ENCODE results near the gene SRPK1.

SRPK1 gene

DNA sequence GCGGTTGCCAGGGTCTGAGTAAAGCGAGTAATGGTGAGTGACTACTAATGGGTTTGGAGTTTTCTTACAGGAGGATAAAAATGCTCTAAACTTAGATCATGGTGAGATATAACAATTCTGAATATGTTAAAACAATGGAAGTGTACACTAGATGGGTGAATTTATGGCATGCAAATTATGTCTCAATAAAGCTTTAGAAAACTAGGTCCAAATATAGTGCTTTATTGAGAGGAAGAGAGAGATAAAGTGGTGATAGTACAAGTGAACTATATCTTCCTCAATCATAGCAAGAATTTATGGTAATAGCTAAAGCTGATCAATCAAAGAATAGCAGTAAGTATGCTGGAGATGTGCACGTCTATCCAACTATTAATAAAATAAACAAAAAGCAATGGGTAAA lies 23.9 kb downstream of the SRPK1 start:
- no peak for DNase-seq

DNA sequence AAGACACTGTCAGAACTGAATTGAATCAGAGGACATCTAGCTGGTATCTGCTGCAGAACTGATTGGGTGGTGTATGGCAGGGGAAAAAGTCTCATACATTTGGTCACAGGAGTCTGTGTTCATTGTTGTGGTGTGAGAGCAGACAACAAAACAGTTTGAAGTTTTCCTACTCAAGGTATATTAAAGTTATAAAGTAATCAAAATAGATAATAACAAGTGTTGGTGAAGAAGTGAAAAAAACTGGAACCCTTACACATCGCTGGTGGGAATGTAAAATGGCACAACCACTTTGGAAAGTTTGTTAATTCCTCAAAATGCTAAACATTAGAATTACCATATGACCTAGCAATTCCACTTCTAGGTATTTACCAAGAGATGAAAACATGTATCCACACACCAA lies 24.7 kb downstream of the SRPK1 start:
- no peak for DNase-seq

DNA sequence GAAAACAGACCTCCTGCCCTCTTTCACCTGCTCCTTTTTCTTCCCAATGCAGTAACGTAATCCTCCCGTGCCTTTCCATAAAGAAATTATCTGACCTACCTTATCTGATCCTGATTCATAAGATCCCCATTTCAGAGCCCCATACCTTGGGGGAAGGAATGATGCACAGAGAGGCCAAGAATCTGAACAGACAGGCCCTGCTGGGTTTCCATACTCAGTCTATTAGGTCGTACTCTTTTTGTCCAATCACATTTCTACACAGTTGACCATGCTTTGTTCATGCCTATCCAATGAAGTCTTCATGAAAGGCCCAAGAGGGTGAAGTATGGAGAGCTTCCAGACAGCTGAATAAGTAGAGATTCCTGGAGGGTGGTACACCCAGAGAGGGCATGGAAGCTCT lies 25.3 kb downstream of the SRPK1 start:
- DNase-seq: no peak

DNA sequence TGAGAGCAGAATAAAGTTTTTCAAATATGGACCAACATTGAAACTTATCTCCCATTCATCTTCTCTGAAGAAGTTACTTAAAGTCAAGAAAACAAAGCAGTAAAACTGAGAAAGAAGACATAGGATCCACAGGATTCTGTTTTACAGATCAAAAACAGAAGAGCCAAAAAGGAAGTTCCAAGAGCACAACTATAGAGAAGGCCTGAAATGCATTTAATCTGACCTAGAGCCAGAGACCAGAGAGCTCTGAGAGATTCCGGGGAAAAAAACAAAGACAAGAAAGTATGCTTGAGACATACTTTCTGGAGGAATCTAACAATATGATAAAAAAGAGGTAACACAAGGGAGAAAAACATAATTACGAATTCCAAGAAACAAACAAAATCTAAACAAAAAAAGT lies 26.1 kb downstream of the SRPK1 start:
- no peak for DNase-seq

DNA sequence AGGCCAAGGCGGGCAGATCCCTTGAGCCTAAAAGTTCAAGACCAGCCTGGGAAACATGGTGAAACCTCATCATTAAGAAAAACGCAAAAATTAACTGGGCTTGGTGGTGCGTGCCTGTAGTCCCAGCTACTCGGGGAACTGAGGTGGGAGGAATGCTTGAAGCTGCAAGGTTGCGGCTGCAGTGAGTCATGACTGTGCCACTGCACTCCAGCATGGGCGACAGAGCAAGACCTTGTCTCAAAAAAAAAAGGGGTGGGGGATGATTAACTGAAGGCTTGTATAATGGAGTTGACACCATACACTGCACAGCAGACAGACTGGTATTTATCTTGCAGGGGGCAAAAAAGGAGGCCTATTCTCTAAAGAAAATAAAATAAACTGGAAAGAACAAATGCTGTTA lies 27.7 kb downstream of the SRPK1 start:
- no peak for DNase-seq

DNA sequence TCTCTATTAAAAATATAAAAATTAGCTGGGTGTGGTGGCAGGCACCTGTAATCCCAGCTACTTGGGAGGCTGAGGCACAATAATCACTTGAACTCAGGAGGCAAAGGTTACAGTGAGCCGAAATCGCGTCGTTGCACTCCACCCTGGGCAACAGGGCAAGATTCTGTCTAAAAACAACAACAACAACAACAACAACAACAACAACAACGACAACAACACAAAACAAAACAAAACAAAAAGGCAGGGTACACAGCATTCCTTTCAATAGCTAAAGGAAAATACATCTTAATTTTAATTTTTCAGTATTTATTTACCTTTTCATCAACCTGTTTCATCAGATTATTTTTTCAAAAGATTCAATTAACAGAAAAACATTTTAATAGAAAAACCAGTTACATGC lies 28.4 kb downstream of the SRPK1 start:
- DNase-seq: no peak

DNA sequence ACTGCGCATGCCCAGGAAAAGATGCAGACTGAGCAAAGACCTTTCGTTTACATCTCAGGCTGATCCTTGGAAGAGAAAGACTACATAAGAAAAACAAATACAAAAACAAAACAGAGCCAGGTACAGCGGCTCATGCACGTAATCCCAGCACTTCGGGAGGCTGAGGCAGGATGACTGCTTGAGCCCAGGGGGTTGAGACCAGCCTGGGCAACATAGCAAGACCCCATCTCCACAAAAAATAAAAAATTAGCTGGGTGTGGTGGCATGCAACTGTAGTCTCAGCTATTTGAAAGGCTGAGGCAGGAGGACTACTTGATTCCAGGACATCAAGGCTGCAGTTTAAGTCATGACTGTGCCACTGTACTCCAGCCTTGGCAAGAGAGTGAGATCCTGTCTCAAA lies 41.7 kb downstream of the SRPK1 start:
- DNase-seq: no peak

DNA sequence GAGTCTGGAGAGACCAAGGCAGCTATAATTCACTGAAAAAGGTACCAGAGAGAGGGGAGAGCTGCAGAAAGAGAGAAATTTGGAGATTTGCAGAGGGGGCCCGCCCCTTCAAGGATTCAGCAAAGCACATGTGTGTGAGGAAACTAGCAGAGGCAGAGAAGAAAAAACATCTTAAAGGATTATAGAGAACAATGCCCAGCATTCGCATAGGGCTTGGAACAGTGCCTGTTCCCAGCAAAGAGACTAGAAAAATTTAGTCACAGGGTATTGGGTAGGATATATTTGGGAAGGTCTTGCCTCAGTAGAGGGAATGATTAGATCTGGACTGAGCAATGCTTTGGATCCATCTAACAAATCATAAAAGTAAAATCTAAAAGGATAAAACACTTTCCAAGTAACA lies 44.0 kb downstream of the SRPK1 start:
- no peak for DNase-seq

DNA sequence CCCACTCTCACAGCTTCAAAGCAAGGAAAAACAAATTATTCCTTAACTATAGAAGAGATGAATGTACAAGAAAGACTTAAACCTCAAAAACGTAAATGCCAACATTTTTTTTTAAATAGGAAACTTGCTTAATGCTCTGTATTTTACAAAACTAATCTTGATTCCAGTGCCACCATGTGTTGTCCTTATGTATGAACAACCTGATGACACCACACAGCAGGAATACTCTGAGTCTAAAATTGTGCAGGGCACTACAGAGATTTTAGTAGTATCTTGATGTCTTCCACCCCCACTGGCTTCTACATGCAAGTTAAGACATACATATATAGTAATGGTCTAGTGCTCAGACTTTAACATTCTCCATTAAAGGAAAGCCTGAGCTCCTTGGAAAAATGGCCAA lies 46.2 kb downstream of the SRPK1 start:
- DNase-seq: no peak

DNA sequence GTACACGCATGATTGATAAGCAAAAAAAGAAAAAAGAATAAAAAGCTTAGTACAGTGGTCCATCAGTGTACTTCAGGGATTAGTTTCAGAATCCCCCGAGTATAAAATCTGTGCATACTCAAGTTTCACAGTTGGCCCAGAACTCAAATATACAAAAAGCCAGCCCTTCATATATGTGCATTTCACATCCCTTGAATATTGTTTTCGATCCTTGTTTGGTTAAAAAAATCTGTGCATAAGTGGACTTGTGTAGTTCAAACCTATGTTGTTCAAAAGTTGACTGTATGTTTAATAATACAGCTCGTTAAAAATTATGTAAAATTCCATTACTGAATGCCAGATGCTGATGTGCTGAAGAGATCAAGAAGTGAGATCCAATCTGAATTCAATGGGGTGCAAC lies 61.5 kb downstream of the SRPK1 start:
- DNase-seq: no peak

DNA sequence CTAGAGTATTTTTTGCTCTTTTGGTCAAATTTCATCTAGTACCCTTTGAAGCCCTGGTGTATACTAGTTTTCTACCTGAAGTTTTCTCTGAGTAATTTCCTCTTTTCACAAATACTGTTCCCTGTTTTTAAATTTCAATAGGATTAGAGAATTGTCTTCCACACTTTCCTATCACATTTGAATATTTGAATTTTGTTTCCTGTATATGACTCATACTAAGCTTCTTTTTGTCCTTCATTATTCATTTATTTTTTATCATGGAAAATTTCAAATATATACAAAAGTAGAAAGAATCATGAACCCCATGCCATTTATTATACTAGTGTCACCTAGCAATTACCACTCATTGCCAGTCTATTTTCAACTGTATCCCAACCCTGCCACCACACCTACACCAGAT lies 63.0 kb downstream of the SRPK1 start:
- no peak for DNase-seq

DNA sequence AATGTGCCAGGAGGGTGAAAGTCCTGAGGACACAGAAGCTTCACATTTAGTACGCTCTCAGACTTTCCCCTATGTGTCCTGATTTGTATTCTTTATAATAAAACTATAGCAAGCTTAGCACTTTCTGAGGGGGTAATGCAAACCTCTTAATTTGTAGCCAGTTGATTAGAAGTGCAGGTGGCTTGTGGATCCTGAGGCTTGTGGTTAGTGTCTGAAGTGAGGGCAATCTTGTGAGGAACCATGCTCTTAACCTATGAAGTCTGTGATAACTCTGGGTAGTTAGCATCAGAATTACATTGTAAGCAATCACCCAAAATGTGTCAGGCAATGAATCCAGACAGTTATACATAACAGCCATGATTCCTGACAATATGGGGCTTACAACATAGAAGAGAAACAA lies 64.6 kb downstream of the SRPK1 start:
- no peak for DNase-seq

DNA sequence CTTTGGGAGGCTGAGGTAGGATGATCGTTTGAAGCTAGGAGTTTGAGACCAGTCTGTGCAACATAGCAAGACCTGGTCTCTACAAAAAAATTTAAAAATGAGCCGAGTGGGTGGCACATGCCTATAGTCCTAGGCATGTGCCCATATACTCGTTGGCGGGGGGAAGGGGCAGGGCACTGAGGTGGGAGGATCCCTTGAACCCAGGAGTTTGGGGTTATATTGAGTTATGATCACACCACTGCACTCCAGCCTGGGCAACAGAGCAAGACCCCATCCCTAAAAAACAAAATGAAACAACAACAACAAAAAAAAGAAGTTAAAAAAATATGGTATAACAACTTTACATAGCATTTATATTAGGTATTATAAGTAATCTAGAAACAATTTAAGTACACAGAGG lies 67.9 kb downstream of the SRPK1 start:
- no peak for DNase-seq

DNA sequence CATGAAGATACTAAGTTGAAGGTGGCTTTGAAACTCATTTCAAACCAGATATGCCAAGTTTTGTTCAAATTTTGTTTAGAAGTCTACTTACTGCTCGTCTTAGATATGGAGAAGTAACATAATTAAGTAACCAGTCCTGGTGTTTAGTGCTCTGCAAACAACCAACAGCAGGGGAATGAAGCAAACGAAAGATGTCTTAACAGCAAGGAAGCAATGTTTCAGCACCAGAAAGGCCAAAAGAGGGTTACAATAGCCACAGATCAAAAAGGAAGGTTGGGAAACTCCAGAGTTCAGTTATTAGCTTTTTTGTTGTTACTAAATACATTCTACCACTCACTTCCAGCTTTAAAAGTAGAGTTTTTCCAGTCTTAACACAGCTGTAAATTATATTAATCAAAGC lies 70.7 kb downstream of the SRPK1 start:
- no peak for DNase-seq

DNA sequence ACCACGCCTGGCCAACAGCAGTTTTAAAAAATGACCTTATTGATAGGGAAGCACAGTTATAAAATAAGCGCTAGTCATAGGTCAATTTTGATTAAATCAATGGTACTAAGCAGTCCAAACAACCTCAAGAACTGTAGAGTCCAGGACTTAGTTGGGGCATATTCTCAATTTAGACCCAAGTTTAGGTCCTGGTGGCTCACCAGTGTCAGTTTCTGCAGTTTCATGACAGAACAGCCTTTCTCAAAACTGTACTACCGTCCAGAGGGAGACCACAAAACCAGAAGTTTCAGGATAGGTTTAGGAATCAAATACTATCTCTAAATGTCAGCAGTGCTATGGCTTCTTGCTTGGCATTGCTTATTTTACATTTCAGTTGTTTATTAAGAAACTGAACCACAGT lies 76.6 kb downstream of the SRPK1 start:
- no peak for DNase-seq

DNA sequence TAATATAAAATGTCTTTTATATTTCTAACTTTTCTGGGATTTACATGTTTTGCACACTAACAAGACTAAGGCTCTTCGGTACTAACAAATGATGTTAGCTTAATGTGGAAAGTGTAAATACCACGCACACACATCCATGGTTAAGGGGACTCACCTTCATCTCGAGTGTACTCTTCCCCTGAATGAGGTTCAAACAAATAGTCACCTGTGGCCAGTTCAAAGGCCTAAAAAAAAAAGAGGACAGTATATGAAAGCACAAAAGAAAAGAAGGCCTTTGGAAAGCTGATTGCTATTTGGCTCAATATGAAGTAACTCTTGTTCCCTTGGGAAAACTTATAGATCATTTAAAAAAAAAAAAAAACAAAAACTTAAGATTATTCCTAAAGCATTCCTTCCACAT lies 78.5 kb downstream of the SRPK1 start:
- DNase-seq: no peak

DNA sequence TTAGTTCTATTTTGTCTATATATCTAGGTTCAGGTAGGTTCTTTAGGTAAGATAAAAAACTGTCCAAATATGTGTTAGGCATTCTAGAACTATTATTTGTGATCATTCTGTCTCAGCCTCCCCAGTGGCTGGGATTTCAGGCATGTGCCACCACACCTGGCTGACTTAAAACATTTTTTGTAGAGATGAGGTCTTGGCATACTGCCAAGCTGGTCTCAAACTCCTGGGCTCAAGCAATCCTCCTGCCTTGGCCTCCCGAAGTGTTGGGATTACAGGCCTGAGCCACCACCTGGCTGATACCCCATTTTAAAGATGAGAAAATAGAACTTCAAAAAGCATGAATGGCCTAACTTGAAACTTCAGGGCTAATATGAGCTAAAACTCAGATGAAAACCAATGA lies 81.9 kb downstream of the SRPK1 start:
- no peak for DNase-seq

DNA sequence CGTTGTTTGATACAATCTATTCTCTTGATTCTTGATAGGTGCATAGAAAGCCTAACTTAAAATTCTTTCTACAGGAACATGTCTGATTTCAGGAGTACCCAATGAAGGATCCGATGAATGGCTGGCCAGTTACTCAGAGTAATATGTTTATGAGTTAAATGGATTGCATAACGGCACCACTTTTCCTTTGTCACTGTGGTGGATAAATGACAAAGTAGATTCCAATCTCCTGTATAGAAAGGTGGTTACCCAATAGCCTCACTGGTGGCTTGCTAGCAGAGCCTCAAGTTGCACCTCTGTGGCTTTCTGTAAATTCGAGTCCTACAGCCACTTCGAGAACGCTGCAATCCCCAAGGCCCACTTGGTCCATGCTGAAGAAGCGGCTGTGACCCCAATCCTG lies 87.4 kb downstream of the SRPK1 start:
- DNase-seq: no peak

DNA sequence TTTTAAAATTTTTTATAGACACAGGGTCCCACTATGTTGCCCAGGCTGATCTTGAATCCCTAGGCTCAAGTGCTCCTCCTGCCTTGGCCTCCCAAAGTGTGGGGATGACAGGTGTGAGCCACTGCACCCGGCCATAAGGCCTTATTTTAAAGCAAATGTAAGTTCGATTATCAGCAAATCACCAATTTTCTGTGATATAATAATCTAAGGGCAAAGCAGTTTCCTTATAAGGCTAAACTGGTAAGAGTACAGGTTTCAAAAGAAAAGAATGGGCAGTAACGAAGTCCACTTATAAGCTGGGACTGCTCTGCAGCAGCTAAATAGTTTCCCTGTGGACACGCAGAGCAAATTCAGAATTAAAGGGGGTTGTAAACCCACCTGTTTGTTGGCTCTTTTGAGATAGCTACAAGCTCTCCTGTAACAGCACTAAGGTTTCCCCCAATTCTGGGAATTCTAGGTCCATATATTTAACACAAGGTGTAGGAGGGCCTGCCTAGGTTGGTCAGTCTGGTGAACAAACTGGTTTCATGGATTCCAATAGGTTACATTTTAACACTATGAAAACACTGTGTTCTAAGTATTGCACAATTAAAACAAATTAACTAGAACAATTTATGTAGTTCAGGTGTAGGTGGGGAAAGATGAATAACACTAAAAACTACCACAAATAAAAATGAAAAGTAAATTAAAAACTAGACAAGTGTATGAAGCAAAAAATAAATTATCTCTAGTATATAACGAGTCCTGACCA lies 89.5 kb downstream of the SRPK1 start:
- no peak for DNase-seq

DNA sequence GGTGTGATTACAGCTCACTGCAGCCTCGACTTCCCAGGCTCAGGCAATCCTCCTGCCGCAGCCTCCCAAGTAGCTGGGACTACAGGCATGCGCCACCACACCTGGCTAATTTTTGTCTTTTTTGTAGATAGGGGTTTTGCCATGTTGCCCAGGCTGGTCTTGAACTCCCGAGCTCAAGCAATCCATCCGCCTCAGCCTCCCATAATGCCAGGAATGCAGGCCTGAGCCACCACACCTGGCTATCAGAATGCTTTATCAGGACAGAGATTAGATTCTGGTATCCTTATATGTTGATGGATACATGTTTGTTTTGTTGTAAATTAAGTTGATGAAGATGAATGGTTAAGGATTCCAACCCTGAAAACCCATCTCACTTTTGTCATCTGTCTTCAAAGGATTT lies 91.6 kb downstream of the SRPK1 start:
- no peak for DNase-seq

DNA sequence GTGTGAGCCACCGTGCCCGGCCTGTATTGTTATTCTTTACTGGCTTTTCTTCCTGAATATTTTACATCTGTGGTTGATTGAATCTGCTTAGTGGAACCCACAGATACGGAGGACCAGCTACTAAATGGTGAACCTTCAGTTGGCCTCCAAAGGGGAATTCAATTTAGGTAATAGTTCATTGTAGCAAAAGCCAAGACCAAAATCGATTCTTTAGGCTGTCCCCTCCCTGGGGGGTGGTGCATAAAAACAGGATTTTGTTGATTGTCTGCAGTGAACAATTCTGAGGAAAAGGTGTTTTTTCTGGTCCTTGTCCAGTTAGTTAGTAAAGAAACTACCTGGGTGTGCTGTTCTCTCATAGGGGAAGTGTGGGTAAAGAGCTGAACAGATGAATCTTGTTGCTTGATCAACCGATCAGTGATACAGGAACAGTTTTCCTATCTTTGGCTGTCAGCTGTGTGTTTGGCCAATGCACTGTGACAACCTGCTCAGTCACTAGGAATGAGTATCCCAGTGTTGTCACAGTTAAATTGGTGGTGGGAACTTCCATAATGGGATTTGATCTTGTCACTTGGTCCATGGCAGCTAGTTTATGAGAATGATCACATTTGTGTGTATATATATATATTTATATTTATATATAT lies 96.2 kb downstream of the SRPK1 start:
- DNase-seq: no peak

DNA sequence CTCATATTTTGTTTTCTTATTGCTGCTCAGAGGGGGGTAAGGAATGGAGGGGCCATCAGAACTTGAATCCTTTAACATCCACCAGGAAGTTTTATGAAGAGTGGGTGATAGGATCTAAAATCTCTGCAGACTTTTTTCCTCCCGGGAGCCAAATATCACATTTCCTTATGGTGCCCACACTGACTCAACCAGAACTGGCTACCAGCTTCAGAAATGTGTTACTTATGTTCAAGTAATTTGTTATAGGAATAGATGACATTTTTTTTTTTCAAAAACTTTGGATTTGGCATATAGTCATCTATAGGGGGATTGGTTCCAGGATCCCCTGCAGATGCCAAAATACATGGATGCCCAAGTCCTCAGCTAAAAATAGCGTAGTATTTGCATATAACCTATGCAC lies 97.3 kb downstream of the SRPK1 start:
- DNase-seq: no peak

DNA sequence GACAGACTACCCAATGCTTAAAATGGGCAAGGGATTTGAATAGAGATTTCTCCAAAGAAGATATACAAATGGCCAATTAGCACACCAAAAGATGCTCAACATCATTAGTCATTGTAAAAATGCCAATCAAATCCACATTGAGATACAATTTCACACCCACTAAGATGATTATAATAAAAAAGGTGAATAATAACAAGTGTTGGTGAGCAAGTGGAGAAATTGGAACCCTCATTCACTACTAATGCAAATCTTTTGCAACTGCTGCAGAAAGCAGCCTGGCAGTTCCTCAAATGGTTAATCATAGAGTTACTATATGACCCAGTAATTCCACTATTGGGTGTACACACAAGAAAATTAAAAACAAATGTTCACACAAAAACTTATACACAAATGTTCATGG lies 103.4 kb downstream of the SRPK1 start:
- DNase-seq: no peak

DNA sequence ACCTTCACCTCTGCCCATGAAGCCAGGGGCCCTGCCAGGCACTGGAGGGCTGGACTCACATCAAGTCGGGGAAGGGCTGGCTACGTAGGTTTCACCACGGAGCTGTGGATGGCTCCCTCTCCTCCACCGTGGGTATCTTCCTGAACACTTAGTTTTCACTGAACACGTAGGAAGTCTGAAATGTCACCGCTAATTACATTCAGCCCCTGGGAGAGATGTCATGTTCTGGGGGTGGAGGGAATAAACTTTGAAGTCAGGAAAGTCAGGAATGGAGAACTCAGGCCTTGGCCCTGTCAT lies 109.3 kb downstream of the SRPK1 start:
- DNase-seq: no peak

DNA sequence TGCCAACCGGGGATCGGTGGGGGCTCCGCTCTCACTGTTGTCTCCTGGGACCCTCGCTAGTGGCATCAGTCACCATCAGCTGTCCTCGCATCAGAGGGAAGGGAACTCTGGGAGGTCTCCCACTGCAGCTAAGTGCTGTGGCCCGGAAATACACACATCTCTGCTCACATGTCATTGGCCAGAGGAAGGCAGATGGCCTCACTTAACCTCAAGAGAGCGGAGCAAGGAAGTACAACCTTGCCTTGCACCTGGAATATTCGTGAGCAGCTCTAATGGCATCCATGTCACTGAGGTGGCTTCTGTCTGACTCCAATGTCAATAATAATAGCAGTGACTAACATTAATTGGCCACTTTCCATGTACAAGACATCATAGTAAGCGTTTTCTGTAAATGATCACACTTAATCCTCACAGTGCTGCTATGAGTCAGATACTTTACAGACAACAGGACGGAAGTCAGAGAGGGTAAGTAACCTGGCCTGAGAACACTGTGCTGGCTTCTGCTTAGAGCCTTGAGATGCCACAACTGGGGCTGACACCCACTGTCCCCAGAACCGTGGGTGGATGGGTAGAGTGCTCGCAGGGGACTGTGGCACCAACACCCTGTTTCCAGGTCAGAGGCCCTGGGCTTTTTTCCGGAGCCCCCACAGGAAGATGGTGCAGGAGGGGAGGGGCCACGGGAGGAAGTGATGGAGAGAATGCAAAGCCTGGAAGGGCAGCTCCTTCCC lies 109.8 kb downstream of the SRPK1 start:
- no peak for DNase-seq
